ENCODE results near the gene POLR3E.
A peak's percentile ranks its signal among the peaks of the same experiment; 100 is the strongest.

Gene POLR3E

DNA sequence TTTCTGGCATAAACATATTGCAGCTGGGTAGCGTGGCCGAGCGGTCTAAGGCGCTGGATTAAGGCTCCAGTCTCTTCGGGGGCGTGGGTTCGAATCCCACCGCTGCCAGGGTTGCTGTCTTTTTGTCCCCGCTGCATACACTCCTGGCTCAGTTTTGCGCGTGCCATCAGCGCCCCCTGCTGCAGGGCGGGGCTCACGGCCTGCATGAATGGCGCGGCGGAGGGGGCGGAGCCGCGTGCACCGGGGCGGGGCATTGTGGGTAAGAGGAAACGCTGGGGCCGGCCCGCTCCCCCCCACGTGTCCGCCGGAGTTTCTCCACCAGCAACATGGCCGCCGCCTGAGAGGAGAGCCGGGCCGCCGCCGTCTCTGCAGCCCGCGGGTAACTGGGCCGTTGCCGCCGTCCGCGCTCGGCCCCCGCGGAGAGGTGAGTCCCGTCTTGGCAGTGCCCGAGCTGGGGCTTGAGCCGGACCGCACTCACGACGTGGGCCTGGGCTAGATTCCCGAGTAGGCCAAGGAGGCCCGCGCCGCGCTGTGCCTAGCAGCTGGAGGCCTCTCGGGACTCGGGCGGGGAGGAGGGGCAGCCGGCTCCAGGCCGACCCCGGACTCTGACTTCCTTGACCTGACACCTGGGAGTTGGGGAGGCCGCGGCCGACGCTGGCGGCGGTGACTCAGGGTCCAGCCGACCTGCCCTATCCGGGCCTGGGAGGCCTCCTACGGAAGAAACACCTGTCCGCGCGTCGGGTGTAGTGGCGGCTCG lies at the start of gene POLR3E:
Gene POLR3E (plus strand): TSS at position 296 of the 757 bp plus-strand sequence. CDS start 5,560 bp downstream, outside the sequence.
- ATAC-seq, result peak; percentile 88
- TF ChIP-seq ARNTL (CRISPR knock-in tag; IDR thresholded peaks at IDR 0.05; ENCODE audit: borderline replicate concordance, low read depth) (no peak), SNAI2 (CRISPR knock-in tag; IDR thresholded peaks at IDR 0.05) (no peak), TCF4 (CRISPR knock-in tag; IDR thresholded peaks at IDR 0.05; ENCODE audit: borderline replicate concordance) (peak; percentile 28; the same call in 1 of the 2 replicates), ZFP3 (CRISPR knock-in tag; IDR thresholded peaks at IDR 0.05) (peak; percentile 42; the same call in 1 of the 2 replicates), OSR1 (CRISPR knock-in tag; IDR thresholded peaks at IDR 0.05) (no peak), CSDC2 (CRISPR knock-in tag; IDR thresholded peaks at IDR 0.05) (no peak), ESRRG (CRISPR knock-in tag; IDR thresholded peaks at IDR 0.05) (no peak), RARB (CRISPR knock-in tag; IDR thresholded peaks at IDR 0.05) (no peak)
- TF ChIP-seq, protein P1, sequence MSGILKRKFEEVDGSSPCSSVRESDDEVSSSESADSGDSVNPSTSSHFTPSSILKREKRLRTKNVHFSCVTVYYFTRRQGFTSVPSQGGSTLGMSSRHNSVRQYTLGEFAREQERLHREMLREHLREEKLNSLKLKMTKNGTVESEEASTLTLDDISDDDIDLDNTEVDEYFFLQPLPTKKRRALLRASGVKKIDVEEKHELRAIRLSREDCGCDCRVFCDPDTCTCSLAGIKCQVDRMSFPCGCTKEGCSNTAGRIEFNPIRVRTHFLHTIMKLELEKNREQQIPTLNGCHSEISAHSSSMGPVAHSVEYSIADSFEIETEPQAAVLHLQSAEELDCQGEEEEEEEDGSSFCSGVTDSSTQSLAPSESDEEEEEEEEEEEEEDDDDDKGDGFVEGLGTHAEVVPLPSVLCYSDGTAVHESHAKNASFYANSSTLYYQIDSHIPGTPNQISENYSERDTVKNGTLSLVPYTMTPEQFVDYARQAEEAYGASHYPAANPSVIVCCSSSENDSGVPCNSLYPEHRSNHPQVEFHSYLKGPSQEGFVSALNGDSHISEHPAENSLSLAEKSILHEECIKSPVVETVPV (CRISPR knock-in tag; IDR thresholded peaks at IDR 0.05), result no peak
- TF ChIP-seq, protein P2, sequence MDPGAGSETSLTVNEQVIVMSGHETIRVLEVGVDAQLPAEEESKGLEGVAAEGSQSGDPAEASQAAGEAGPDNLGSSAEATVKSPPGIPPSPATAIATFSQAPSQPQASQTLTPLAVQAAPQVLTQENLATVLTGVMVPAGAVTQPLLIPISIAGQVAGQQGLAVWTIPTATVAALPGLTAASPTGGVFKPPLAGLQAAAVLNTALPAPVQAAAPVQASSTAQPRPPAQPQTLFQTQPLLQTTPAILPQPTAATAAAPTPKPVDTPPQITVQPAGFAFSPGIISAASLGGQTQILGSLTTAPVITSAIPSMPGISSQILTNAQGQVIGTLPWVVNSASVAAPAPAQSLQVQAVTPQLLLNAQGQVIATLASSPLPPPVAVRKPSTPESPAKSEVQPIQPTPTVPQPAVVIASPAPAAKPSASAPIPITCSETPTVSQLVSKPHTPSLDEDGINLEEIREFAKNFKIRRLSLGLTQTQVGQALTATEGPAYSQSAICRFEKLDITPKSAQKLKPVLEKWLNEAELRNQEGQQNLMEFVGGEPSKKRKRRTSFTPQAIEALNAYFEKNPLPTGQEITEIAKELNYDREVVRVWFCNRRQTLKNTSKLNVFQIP (CRISPR knock-in tag; IDR thresholded peaks at IDR 0.05; ENCODE audit: borderline replicate concordance, low read depth), result no peak
- TF ChIP-seq, protein P3, sequence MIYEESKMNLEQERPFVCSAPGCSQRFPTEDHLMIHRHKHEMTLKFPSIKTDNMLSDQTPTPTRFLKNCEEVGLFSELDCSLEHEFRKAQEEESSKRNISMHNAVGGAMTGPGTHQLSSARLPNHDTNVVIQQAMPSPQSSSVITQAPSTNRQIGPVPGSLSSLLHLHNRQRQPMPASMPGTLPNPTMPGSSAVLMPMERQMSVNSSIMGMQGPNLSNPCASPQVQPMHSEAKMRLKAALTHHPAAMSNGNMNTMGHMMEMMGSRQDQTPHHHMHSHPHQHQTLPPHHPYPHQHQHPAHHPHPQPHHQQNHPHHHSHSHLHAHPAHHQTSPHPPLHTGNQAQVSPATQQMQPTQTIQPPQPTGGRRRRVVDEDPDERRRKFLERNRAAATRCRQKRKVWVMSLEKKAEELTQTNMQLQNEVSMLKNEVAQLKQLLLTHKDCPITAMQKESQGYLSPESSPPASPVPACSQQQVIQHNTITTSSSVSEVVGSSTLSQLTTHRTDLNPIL (CRISPR knock-in tag; IDR thresholded peaks at IDR 0.05; ENCODE audit: low read depth), result no peak

DNA sequence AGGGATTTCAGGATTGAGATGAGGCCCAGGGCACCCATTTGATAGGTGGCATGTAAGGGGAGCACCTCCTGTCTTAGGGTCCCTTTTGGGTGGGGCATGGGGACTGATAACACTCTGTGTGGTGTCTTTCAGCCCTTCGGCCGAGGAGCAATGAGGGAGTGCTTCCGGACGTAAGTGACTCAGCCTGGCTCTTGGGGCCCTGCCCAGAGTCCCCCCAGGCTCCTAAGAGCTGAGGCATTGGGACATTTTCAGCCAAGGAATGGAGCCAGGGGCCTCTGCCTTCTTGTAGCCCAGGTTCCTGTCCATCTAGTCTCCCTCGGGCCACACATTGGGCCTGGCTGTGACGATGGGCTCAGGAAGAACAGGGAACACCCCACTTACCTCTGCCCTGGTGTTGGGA lies 46.7 kb upstream of the POLR3E start:
- TF ChIP-seq GLIS3 (CRISPR knock-in tag; IDR thresholded peaks at IDR 0.05), result no peak
- TF ChIP-seq OSR1 (CRISPR knock-in tag; IDR thresholded peaks at IDR 0.05), result no peak
- TF ChIP-seq PPARA (CRISPR knock-in tag; IDR thresholded peaks at IDR 0.05; ENCODE audit: borderline replicate concordance), result no peak
- no peak for TF ChIP-seq ESRRG (CRISPR knock-in tag; IDR thresholded peaks at IDR 0.05)
- no peak for TF ChIP-seq CSDC2 (CRISPR knock-in tag; IDR thresholded peaks at IDR 0.05)
- no peak for TF ChIP-seq ZNF8 (CRISPR knock-in tag; IDR thresholded peaks at IDR 0.05)
- TF ChIP-seq, protein P3 (CRISPR knock-in tag; IDR thresholded peaks at IDR 0.05; ENCODE audit: low read depth), result no peak
- TF ChIP-seq TSHZ2 (CRISPR knock-in tag; IDR thresholded peaks at IDR 0.05), result no peak
- TF ChIP-seq, protein P2 (CRISPR knock-in tag; IDR thresholded peaks at IDR 0.05; ENCODE audit: borderline replicate concordance, low read depth), result no peak
- no peak for ATAC-seq

GRCh38 chr16:22252317-22252716 lies 44.9 kb upstream of the POLR3E start:
- ATAC-seq, result no peak
- TF ChIP-seq ZFP3 (CRISPR knock-in tag; IDR thresholded peaks at IDR 0.05) (no peak), ARNTL (CRISPR knock-in tag; IDR thresholded peaks at IDR 0.05; ENCODE audit: borderline replicate concordance, low read depth) (no peak), CSDC2 (CRISPR knock-in tag; IDR thresholded peaks at IDR 0.05) (no peak), GLIS3 (CRISPR knock-in tag; IDR thresholded peaks at IDR 0.05) (no peak), ZFP30 (CRISPR knock-in tag; IDR thresholded peaks at IDR 0.05) (no peak), BACH2 (CRISPR knock-in tag; IDR thresholded peaks at IDR 0.05; ENCODE audit: borderline replicate concordance) (no peak), ZC3H10 (CRISPR knock-in tag; IDR thresholded peaks at IDR 0.05) (no peak), ZNF8 (CRISPR knock-in tag; IDR thresholded peaks at IDR 0.05) (no peak), ISL1 (CRISPR knock-in tag; IDR thresholded peaks at IDR 0.05) (no peak), TCF4 (CRISPR knock-in tag; IDR thresholded peaks at IDR 0.05; ENCODE audit: borderline replicate concordance) (no peak), ESRRG (CRISPR knock-in tag; IDR thresholded peaks at IDR 0.05) (no peak)
- TF ChIP-seq, protein P3 (CRISPR knock-in tag; IDR thresholded peaks at IDR 0.05; ENCODE audit: low read depth), result no peak
- TF ChIP-seq, protein P2 (CRISPR knock-in tag; IDR thresholded peaks at IDR 0.05; ENCODE audit: borderline replicate concordance, low read depth), result no peak
